GM18517 (cell line): ENCODE measurements around the gene PCNT.

ENCODE experiments used
- ATAC-seq: cut with Tn5 transposase; IDR thresholded peaks from one replicate; pipeline ENCODE4 v1.9.1; 2021; ENCODE audit warnings: mild to moderate bottlenecking, moderate library complexity; ENCODE audit not compliant: unreplicated experiment

Gene PCNT

DNA sequence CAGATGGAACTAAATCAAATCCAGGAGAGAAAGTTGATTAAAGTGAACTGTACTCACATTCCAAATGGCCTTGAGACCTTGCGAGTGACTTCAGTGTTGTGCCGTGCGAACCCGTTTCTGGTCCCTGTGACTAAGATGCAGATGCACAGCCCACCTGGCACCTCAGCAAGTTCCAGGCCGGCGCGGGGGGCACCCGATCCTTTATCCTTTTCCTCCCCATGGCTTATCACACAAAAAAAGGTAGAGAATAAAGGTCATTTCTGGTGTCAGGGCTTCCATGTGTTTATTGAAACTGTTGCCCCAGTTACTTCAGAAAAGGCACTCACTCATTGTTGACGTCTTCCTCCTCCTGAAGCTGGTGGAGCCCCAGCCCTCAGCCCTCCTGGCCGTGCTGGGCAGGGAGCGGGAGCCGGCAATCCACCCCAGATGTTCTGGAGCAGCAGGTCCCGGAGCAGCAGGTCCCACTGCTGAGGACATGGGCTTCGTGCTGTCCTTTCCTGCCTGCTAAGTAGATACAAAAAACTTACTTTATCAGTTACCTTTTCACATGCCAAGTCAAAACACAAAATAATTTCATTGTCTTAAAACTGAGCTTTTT, 53.0 kb downstream of the PCNT start:
- no peak for ATAC-seq

DNA sequence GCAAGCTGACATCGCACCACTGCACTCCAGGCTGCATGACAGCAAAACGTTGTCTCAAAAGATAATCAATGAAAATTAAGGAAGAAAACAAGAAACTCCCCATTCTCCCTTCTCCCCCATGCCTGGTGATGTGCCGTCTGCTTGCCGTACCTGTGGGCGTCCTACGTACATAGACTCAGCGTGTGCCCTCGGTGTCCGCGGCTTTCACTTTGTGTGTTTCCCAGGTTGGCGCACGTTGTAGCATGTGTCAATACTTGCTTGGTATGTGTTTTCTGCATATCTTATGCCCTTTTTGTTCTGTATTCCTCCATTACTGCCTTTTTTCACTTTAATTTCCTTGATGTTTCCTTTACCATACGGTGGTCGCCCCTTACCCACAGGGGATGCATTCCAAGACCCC, 53.8 kb downstream of the PCNT start:
- ATAC-seq = no peak

DNA sequence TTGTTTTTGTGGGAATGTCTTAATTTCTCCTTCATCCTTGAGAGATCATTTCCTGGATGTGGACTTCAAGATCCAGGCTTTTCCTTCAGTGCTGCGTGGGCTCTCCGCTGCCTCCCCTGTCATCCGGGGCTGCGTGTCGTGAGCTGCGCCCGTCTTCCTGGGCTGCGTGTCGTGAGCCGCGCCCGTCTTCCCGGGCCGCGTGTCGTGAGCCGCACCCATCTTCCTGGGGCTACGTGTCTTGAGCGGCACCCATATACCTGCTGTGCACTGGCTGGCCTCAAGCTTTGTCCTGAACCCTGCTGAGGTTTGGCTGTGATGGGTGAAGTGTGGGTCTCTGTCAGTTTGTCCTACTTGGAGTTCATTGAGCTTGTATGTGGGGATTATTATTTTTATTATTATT, 55.1 kb downstream of the PCNT start:
- no peak for ATAC-seq

DNA sequence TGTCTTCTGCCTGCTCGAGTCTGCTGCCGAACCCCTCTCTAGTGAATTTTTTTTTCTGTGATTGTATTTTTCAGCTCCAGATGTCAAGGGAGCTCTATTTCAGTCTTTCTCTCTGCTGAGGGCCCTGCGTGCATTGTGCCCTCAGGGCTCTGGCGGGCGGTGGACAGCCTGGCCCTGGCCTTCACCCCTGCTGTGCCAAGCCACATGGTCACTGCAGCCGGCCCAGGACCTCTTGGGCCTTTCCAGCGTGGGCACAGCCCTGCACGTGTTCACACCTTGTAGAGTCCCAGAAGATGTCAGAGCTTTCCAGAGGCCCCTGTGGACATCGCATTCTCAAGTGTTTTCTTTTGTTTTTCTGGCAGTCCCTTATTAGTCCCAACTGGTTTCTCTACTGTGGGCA, 55.7 kb downstream of the PCNT start:
- ATAC-seq = no peak

DNA sequence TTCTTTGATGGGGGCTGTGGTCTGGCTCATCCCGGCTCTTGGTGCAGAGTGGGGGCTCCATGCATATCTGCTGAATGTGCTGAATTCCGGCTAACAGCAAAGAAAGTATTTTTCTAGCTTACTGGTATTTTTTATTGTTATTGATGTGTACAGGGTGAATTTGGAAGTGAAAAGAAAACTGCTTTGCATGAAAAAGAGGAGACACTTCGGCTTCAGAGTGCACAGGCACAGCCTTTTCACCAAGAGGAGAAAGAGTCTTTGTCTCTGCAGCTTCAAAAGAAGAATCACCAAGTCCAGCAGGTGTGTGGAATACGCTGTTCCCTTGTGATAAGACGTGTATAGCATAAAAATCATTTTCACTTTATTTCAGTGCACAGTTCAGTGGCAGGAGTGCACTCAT, 57.6 kb downstream of the PCNT start:
- ATAC-seq = no peak

DNA sequence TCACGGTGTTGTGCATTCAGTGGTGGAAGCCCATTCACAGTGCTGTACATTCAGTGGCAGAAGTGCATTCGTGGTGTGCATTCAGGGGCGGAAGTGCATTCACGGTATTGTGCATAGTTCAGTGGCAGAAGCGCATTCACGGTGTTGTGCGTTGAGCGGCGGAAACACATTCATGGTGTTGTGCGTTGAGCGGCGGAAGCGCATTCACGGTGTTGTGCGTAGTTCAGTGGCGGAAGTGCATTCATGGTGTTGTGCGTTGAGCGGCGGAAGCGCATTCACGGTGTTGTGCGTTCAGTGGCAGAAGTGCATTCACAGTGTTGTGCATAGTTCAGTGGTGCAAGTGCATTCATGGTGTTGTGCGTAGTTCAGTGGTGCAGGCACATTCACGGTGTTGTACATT, 60.6 kb downstream of the PCNT start:
- ATAC-seq = no peak

DNA sequence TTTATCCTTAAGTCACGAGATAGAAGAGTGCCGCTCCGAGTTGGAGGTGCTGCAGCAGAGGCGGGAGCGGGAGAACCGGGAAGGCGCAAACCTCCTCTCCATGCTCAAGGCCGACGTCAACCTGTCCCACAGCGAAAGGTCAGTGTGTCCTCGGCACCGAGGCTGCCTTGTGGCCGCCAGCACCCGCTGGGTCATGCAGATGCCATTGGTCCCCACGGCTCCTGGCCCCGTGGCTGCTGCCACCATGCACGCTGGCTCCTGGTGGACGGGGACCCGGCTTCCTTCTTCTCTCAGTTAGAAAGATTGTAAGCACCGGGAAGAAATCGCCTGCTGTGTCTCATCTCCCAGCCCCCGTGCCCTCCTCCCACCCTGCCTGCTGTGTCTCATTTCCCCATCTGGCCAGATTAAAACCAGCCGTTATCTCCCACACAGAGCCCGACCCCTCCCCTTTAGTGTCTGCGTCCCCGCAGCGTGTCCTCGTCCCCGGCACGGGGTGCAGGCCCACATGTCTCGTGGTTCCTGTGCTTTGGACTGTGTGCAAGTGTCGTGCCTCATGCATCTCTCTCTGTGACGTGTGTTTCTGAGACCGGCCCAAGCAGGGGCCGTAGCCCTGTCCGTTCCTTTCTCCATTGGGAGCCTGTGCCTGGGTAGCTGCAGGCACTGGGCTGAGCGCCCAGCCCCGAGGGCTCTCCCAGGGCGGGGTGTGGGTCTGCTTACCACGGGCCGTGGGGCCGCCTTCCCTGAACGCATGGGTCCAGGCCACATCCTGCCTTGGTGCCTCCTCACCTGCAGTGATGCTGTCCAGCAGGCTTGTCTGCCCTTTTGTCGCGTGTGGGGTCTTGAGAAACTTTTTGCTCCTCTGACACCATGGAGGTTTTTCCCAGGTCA, 62.1 kb downstream of the PCNT start:
- no peak for ATAC-seq

DNA sequence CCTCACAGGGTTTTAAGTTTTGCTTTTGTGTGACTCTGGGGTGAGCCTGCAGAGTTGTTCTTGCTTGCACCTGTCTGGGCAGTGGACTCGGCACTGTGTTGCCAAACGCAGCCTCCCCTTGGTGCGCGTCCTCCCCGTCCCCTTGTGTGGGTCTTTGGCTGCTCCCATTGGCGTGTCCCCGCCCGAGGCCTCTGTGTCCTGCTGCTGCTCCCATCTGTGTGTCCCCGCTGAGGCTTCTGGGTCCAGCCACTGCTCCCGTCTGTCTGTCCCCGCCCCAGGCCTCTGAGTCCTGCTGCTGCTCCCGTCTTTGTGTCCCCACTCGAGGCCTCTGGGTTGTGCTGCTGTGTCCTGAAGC, 62.8 kb downstream of the PCNT start:
- ATAC-seq = no peak

DNA sequence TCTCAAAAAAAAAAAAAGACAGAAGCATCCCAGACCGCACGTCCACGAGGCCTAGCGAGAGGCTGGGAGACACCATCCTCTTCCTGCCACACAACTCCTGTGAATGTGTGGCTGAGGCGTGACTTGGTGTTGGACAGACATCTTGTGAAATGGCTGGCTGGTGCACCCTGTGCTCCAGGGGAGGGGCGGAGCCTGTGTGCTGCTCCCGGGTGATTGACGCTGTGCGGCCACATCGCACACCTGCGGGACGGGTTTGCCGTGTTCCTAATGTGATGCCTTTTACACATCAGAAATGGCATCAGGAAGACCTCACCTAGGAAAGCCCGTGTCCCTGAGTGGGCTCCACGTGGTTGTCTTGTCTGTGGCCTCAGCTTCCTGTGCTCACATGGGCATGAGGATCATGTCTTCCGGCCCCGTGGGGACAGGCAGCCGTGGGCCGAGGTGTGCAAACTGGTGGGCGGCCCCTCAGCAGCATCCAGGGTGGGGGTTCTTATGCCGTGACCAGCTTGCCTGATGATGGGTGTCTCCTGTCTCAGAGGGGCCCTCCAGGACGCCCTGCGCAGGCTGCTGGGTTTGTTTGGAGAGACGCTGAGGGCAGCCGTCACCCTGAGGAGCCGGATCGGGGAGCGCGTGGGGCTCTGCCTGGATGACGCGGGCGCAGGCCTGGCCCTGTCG, 64.4 kb downstream of the PCNT start:
- no peak for ATAC-seq

DNA sequence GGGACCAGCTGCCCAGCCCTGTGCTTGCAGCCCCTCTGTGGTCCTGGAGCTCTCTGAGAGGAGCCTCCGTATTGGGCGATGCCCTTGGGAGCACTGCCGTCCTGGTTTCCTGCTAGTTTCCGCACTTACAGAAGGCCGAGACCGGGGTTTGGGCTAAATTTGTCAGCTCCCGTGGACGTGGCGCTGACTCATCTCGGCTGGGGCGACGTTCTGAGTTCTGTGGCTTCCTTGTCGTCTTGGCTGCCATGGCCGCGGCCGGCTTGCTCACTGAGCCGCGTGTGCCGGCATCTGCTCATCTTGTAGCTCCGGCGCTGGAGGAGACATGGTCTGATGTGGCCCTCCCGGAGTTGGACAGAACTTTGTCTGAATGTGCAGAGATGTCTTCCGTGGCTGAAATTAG, 64.9 kb downstream of the PCNT start:
- no peak for ATAC-seq

DNA sequence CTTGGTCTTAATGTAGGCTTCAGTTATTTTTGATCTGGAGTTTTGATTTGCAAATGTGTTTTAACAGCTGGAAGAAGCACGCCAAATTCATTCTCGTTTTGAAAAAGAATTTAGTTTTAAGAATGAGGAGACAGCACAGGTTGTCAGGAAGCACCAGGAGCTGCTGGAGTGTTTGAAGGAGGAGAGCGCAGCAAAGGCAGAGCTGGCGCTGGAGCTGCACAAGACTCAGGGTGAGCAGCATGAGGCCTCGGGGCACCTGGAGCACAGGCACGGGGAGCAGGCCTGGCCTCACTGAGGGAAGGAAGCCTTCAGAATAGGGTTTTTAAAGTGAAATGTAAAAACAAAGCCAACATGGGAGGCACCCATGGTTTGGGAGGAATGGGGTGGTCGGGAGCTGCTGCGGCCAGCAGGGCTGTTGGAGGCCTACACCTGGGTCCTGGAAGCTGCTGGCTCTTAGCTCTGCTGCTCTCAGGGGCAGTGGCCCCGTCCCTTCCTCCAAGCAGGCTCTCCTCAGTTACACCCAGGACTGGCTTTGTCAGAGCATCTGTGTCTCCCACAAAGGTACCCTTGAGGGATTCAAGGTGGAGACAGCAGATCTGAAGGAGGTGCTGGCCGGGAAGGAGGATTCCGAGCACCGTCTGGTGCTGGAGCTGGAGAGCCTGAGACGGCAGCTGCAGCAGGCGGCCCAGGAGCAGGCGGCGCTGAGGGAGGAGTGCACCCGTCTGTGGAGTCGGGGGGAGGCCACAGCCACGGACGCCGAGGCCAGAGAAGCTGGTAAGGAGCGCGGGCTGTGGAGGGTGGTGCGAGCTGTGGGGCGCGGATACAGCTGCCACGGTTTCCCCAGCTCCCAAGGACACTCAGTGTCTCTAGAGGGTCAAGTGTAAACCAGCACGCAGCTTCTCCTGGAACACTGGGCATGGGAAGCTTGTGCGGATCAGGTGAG, 66.9 kb downstream of the PCNT start:
- no peak for ATAC-seq

DNA sequence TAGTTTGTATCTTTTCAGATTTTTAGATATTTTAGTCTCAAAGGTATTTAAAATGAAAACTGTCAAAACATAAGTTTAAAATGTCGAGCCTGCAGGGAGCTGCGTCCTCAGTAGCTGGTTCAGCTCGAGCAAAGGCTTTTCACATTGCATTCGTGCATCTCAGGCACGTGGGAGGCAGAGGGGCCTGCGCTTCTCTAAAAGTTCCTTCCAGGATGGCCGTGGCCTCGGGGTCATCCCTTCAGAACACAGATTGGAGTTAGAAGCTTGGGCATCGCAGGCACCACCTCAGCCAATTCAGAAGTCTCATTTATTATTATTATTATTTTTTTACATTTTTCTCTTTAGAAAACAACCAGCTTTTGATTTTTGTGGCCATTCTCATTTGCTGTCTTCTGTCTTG, 67.8 kb downstream of the PCNT start:
- no peak for ATAC-seq

DNA sequence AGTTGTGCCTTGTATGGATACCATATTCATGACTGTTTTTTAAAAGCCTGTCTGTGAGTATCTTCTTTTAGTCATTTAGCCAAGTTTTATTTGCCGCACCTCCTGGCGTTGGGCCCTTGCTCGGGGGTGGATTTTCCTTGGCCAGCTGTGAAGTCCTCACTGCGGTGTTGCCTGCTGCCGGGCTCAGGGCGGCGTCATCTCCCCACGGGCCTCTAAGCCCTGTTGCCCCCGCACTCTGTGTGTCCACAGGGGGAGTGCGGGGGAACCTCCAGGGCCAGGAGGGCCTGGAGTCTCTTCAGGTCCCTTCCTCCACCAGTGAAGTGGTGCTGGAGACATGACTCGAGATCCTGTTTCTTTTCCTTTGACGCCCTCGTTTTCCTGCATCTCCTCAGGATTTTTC, 69.0 kb downstream of the PCNT start:
- no peak for ATAC-seq

DNA sequence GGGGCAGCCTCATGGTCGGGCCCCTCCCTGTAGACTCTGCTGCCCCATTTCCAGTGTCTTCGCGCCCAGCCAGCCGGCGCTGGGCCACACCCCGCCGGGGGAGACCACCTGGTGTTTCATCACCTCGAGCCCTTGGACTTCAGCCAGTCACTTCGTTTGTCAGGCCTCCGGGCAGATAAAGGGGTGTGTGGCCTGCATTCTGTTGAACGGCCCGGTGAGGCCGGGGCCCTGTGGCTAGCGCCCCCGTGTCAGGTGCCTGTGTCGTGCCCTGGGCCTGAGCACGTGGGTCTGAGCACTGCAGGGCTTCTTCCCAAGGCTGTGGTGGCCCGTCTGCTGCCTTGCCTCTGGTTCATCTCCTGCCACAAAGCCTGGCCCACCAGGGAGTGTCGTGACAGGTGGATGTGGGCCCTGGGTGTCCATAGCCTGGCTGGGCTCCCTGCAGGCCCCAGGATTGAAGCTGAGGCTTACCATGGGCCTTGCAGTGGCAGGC, 69.5 kb downstream of the PCNT start:
- ATAC-seq = no peak

DNA sequence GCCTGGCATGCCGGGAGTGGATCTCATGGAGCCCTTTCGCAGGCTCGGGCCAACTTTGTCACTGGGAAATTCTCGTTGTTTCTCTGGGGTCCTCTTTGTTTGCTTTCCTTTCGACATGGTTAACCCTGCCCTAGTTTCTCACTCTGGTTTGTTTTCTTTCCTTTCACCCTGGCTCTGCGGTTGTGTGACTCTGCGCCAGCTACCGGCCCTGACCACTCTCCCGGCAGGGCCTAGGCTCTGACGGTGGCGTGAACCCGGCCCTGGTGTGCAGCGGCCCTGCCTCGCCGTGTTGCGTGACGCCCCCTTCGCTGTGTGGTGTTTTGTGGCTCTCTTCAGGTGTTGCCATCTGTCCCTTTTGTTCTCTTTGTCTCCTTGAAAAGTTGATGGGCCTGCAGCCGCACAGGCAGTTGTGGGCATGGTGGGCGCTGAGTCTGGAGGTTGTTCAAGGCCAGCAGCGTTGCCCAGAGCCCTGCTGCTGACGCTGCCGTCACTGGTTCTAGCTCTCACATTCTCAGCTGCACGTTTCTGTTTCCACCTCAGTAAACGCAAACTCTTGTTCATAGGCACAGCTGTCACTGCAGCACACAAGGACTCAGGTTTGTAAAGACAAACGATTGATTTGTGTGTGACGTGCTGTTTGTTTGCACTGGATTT, 70.1 kb downstream of the PCNT start:
- no peak for ATAC-seq

DNA sequence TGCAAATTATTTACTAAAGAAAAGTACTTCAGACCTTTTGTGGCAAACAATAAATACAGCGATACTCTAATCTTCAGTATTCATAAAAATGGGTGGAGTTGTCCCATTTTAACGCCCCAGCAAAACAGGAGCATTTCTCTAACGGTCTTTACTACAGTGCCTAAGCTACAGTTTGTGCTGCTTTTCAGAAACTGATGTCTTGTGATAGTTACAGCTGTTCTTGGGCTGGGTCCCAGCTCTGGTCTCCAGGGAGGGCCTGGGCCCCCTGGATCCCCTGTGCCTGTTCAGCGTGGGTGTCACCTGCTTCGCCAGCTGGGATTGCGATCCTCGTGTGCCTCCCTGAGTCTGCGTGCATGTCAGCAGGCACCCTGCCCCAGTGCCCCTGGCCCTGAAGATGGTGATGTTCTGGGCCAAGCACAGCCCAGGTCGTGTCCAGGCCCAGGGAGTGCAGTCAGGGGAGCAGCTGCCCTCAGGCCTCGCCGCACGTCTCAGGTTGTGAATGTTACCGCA, 70.7 kb downstream of the PCNT start:
- ATAC-seq = no peak

DNA sequence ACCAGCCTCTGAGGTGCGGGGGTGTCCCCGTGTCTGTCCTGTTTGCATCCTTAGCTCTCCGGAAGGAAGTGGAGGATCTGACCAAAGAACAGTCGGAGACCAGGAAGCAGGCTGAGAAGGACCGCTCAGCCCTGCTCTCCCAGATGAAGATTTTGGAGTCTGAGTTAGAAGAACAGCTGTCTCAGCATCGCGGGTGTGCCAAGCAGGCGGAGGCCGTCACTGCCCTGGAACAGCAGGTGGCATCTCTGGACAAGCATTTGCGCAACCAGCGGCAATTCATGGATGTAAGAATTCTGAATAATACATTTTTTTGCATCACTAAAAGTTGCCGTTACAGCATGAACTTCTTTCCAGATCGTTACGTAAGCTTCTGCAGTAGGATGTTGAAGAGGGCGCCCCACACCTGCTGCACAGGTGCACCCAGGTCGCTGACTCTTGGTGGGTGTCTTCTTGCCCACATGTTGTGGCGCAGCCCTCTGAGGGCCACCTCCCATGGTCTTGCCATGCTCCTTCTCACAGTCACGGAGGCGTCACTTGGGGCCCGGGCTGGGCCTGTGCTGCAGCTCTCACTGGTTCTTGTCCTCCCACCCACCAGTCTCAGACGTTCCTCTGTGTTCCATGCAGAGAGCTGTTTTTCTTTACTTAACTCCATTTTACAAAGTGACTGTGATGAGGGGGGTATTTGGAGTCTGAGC, 73.4 kb downstream of the PCNT start:
- ATAC-seq = no peak

DNA sequence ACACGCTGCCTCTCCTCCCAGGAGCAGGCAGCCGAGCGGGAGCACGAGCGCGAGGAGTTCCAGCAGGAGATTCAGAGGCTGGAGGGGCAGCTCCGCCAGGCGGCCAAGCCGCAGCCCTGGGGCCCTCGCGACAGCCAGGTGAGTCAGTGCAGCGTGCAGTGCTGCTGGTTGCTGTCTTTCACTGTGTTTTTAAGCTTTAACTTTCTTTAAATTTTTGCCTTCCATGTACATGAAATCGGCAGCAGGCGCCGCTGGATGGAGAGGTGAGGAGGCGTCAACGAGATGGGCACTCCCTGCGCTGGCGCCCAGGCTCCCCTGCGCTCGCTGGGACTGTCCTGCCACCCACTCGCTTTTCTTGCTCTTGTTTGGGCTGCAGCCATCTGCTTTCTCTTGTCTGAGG, 74.0 kb downstream of the PCNT start:
- ATAC-seq = no peak

DNA sequence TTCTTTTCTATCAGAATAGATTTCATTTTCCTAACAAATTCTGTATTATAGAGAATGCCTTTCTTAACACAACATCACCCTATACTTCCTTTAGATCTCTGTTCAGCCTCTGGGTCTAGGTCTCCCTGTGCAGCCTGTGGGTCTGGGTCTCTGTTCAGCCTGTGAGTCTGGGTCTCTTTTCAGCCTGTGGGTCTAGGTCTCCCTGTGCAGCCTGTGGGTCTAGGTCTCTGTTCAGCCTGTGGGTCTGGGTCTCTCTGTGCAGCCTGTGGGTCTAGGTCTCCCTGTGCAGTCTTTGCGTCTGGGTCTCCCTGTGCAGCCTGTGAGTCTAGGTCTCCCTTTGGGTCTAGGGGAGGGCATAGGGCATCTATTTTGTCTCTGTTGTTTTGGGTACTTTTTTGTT, 75.2 kb downstream of the PCNT start:
- ATAC-seq = no peak

DNA sequence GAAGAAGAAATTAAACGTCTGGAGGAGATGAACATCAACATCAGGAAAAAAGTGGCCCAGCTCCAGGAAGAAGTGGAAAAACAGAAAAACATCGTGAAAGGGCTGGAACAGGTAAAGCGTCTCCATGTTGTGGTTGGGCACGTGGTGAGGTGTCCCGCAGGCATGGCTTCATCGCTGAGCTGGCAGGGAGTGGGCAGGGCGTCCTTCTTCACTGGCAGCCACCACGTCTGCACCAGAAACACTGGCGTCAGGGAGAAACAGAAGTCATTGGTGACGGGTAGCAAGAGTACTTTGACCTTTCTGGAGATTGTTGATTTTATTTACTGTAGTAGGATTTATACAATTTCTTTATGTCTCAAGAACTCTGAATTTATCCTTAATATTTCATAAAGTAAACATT, 75.7 kb downstream of the PCNT start:
- no peak for ATAC-seq
